Parathyroid adenoma (tissue), 2 donors: ENCODE results near the gene BEST3.

Source experiments
- H2AFZ ChIP-seq: fragments of 300-600 bp; sonication (generic); one replicate; pipeline ENCODE4 v1.7.0; 2017; ENCODE audit warnings: antibody characterized with exemption, mild to moderate bottlenecking
- H3K27ac ChIP-seq: fragments of 300-600 bp; sonication (generic); one replicate; pipeline ENCODE4 v1.7.0; 2017
- H3K27me3 ChIP-seq: fragments of 300-600 bp; sonication (generic); one replicate; pipeline ENCODE4 v1.7.0; 2017; ENCODE audit warnings: low read length; ENCODE audit not compliant: control insufficient read depth, insufficient read depth
- H3K36me3 ChIP-seq: fragments of 300-600 bp; sonication (generic); one replicate; pipeline ENCODE4 v1.7.0; 2017; ENCODE audit warnings: low read length; ENCODE audit not compliant: control insufficient read depth, insufficient read depth
- H3K4me1 ChIP-seq: fragments of 300-600 bp; sonication (generic); one replicate; pipeline ENCODE4 v1.7.0; 2017; ENCODE audit warnings: control low read depth
- H3K4me2 ChIP-seq: fragments of 300-600 bp; sonication (generic); one replicate; pipeline ENCODE4 v1.7.0; 2017; ENCODE audit warnings: low read length
- H3K4me3 ChIP-seq: fragments of 300-600 bp; sonication (generic); one replicate; pipeline ENCODE4 v1.7.0; 2017; ENCODE audit warnings: low read depth, low read length
- H3K79me2 ChIP-seq: fragments of 300-600 bp; sonication (generic); one replicate; pipeline ENCODE4 v1.7.0; 2017; ENCODE audit warnings: control low read depth
- H3K9ac ChIP-seq: fragments of 300-600 bp; sonication (generic); one replicate; pipeline ENCODE4 v1.7.0; 2017; ENCODE audit warnings: mild to moderate bottlenecking
- H3K9me3 ChIP-seq: fragments of 300-600 bp; sonication (generic); one replicate; pipeline ENCODE4 v1.7.0; 2017; ENCODE audit warnings: low read length; ENCODE audit not compliant: control insufficient read depth
- TF ChIP-seq, protein P1 (sequence below): fragments of 300-600 bp; sonication (generic); IDR thresholded peaks from one replicate; pipeline ENCODE4 v1.7.0; 2017; ENCODE audit warnings: antibody characterized with exemption, mild to moderate bottlenecking
- donor health status: primary hyperparathyroidism.

The BEST3 gene

DNA sequence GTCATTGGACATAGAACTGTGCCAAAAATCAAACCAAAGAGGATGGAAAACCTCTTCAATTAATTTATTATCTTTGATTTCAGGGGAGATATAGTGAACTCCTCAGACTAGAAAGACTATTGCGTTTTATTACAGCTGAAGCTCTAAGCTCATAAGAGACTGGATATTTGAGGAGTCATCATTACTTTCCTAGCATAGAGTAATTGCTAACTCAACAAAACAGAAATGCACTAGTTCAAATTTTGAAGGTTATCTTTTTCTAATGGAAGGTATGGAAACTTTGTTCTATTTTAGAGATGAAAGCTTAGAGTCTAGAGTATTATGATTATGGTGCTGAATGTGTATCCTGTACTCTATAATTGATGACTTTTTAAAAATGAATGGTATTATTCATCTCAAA is 5.3 kb upstream of the BEST3 start:
- H3K4me1 ChIP-seq, result no peaks in the 10 kb centered on the region
- no peak overlapping the region for H3K4me2 ChIP-seq
- TF ChIP-seq, protein P1, sequence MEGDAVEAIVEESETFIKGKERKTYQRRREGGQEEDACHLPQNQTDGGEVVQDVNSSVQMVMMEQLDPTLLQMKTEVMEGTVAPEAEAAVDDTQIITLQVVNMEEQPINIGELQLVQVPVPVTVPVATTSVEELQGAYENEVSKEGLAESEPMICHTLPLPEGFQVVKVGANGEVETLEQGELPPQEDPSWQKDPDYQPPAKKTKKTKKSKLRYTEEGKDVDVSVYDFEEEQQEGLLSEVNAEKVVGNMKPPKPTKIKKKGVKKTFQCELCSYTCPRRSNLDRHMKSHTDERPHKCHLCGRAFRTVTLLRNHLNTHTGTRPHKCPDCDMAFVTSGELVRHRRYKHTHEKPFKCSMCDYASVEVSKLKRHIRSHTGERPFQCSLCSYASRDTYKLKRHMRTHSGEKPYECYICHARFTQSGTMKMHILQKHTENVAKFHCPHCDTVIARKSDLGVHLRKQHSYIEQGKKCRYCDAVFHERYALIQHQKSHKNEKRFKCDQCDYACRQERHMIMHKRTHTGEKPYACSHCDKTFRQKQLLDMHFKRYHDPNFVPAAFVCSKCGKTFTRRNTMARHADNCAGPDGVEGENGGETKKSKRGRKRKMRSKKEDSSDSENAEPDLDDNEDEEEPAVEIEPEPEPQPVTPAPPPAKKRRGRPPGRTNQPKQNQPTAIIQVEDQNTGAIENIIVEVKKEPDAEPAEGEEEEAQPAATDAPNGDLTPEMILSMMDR, result no peak
- H3K79me2 ChIP-seq, result no peaks in the 10 kb centered on the region
- no peak overlapping the region for H2AFZ ChIP-seq
- no peak overlapping the region for H3K27ac ChIP-seq
- H3K36me3 ChIP-seq, result no peaks in the 10 kb centered on the region
- H3K9me3 ChIP-seq, result no peaks in the 10 kb centered on the region
- no peak overlapping the region for H3K4me3 ChIP-seq
- H3K27me3 ChIP-seq, result peaks cover 5% of the 10 kb centered on the region
- no peak overlapping the region for H3K9ac ChIP-seq

DNA sequence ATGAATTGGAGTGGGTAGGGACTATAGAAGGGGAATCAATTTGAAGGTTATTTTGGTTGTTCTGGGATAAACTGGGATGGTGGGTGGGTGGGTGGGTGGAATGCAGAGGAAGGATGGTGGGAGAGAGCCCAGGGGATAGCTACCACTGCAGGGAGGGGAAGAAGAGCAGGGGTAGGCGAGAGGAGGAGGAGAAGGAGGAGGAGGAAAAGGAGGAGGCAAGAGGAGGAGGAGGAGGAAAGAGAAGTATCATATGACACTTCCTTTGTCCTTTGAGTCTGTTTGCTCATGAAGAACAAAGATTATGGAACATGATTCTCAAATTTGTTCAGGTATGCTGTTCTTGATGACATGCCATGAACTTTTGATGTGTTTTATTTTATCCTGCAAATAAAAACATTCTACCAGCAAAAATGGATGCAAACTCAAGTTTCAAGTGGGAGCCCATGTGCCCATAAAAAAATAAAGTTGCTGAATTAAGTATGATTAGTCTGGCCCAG is 4.1 kb upstream of the BEST3 start:
- Histone ChIP-seq H3K27me3 (peaks cover 5% of the 10 kb centered on the region), H3K4me3 (no peak overlapping the region)

DNA sequence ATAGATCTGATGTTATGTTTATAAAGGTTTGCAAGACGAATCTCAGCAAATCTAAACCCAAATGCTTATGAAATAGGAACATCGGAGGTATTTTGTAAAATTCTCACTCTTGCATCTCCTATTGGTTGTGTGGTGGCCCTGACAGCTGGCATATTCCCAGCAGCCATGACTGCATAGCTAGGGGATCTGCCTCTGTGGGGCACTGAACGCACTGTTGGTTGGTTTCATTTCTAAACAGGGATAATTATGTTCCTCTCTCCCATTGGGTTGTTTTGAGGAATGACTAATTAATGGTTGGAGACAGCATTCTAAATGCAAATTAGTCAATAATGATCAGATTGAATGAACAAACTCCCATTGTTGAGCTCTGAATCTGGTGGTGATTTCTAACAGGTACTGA is 2.7 kb upstream of the BEST3 start:
- Histone ChIP-seq H3K27ac (no peak overlapping the region), H3K9me3 (no peaks in the 10 kb centered on the region), H3K79me2 (no peaks in the 10 kb centered on the region), H3K4me2 (no peak overlapping the region), H3K36me3 (no peaks in the 10 kb centered on the region), H3K4me3 (no peak overlapping the region), H3K27me3 (no peaks in the 10 kb centered on the region), H3K4me1 (no peaks in the 10 kb centered on the region), H2AFZ (no peak overlapping the region), H3K9ac (no peak overlapping the region)
- TF ChIP-seq, protein P1, result no peak

More for the DNA sequence above, 4.1 kb upstream of the BEST3 start:
- H3K9ac ChIP-seq, result no peak overlapping the region
- H3K4me1 ChIP-seq, result no peaks in the 10 kb centered on the region
- no peak overlapping the region for H2AFZ ChIP-seq
- TF ChIP-seq, protein P1, result no peak
- no peaks in the 10 kb centered on the region for H3K9me3 ChIP-seq
- no peaks in the 10 kb centered on the region for H3K36me3 ChIP-seq
- no peak overlapping the region for H3K4me2 ChIP-seq
- H3K79me2 ChIP-seq, result no peaks in the 10 kb centered on the region
- H3K27ac ChIP-seq, result no peak overlapping the region

DNA sequence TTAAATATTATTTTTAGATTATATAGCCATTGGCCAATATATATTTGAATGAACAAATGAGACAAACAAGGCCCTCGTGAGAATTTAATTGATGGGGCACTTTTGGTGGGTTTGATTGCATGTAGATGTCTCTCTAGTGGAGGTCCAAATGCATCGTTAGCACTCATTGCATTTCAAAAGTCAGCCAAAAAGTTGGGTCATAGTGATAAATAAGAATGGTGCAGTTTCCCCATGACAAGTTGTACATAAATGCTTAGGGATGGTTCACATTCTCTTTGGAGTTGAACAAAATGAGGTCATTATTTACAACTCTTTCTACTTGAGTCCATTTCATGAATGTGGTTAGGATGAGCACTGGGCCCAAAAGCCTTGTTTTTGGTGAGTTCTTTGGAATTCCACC is 1.0 kb downstream of the BEST3 start:
- Histone ChIP-seq H3K4me2 (no peak overlapping the region), H3K79me2 (no peaks in the 10 kb centered on the region), H3K9ac (no peak overlapping the region), H3K4me3 (no peak overlapping the region), H3K4me1 (no peaks in the 10 kb centered on the region), H2AFZ (no peak overlapping the region), H3K27ac (no peak overlapping the region), H3K36me3 (no peaks in the 10 kb centered on the region), H3K9me3 (no peaks in the 10 kb centered on the region), H3K27me3 (peaks cover 5% of the 10 kb centered on the region)
- TF ChIP-seq, protein P1, result no peak

DNA sequence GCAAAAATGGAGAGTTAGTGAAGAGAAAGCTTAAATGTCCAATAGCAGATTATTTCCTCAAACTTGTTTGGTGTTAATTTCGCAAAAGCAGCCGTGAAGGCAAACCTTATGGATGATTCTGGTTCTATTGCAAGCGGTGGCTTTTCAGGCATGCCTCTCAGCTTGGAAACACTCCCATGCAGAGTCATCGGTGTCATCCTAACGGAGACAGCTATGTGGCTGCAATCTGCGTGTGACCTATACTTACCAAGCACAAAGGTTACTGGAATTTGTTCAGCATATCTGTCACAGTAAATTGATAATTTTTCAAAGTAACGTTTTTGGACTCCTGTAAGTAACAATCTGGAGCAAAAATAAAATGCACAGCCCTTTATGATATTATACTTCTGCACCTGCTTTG is 5.0 kb downstream of the BEST3 start:
- no peaks in the 10 kb centered on the region for H3K4me1 ChIP-seq
- H3K79me2 ChIP-seq, result no peaks in the 10 kb centered on the region
- no peak overlapping the region for H3K9ac ChIP-seq

More for the DNA sequence above, 5.0 kb downstream of the BEST3 start:
- TF ChIP-seq, protein P1, result no peak
- Histone ChIP-seq H3K36me3 (no peaks in the 10 kb centered on the region), H3K27ac (no peak overlapping the region), H3K9me3 (no peaks in the 10 kb centered on the region), H3K4me2 (no peak overlapping the region), H3K27me3 (peaks cover 5% of the 10 kb centered on the region), H2AFZ (no peak overlapping the region), H3K4me3 (no peak overlapping the region)
